ENCODE data around the gene DHX32.
A peak's percentile ranks its signal among the peaks of the same experiment; 100 is the strongest.

DHX32 gene

GRCh38 chr10:125828311-125828710 is 52.8 kb downstream of the DHX32 start:
- peaks cover 44% of the 10 kb centered on the region for H3K36me3 ChIP-seq (replicated peaks)
- DNase-seq = no peak
- no peak for TF ChIP-seq CTCF (IDR thresholded peaks at IDR 0.05; ENCODE audit: low read depth, low read length, missing control alignments)
- H3K4me3 ChIP-seq (ENCODE audit: low read depth, low read length) = no peak overlapping the region
- H3K27me3 ChIP-seq (replicated peaks) = no peaks in the 10 kb centered on the region
- in situ Hi-C loops (cut with HindIII; ENCODE audit: low pct_ligation_motif_present, low sequenced_read_pairs) = no loop called here
- no peak overlapping the region for H3K27ac ChIP-seq

GRCh38 chr10:125827133-125827532 is 54.0 kb downstream of the DHX32 start:
- Histone ChIP-seq H3K27ac (no peak overlapping the region), H3K4me3 (ENCODE audit: low read depth, low read length) (no peak overlapping the region), H3K36me3 (replicated peaks) (peaks cover 44% of the 10 kb centered on the region), H3K27me3 (replicated peaks) (no peaks in the 10 kb centered on the region)
- no peak for TF ChIP-seq CTCF (IDR thresholded peaks at IDR 0.05; ENCODE audit: low read depth, low read length, missing control alignments)
- in situ Hi-C loops (cut with HindIII; ENCODE audit: low pct_ligation_motif_present, low sequenced_read_pairs) = no loop called here
- no peak for DNase-seq

- H3K27ac ChIP-seq = no peak overlapping the region
- DNase-seq = no peak
- no peak for TF ChIP-seq CTCF (IDR thresholded peaks at IDR 0.05; ENCODE audit: low read depth, low read length, missing control alignments)
- peak overlapping the region; percentile 99 for H3K4me3 ChIP-seq (ENCODE audit: low read depth, low read length)
- peaks cover 26% of the 10 kb centered on the region for H3K36me3 ChIP-seq (replicated peaks)
- no peaks in the 10 kb centered on the region for H3K27me3 ChIP-seq (replicated peaks)
- in situ Hi-C loops (cut with HindIII; ENCODE audit: low pct_ligation_motif_present, low sequenced_read_pairs) = no loop called here
These were observed 56.4 kb downstream of the DHX32 start for GRCh38 chr10:125824736-125825135.

GRCh38 chr10:125823663-125824251 is 57.3 kb downstream of the DHX32 start:
- H3K36me3 ChIP-seq (replicated peaks) = peaks cover 16% of the 10 kb centered on the region
- no peaks in the 10 kb centered on the region for H3K27me3 ChIP-seq (replicated peaks)
- peak overlapping the region; percentile 100 for H3K27ac ChIP-seq
- no peak for TF ChIP-seq CTCF (IDR thresholded peaks at IDR 0.05; ENCODE audit: low read depth, low read length, missing control alignments)
- H3K4me3 ChIP-seq (ENCODE audit: low read depth, low read length) = peak overlapping the region; percentile 99
- in situ Hi-C loops (cut with HindIII; ENCODE audit: low pct_ligation_motif_present, low sequenced_read_pairs) = no loop called here
- no peak for DNase-seq

GRCh38 chr10:125822878-125823662 is 58.0 kb downstream of the DHX32 start, which contains the start of the genes BCCIP and UROS:
Gene BCCIP, plus strand, starts transcription at chr10:125823546. Its CDS starts 12 bp downstream, at chr10:125823558.
Gene UROS, minus strand, starts transcription at chr10:125823258. Its CDS starts 6,759 bp downstream, at chr10:125816499.
- TF ChIP-seq CTCF (IDR thresholded peaks at IDR 0.05; ENCODE audit: low read depth, low read length, missing control alignments) = no peak
- H3K36me3 ChIP-seq (replicated peaks) = peaks cover 9% of the 10 kb centered on the region
- H3K27ac ChIP-seq = peak within 1 kb of the TSS; percentile 100
- in situ Hi-C loops (cut with HindIII; ENCODE audit: low pct_ligation_motif_present, low sequenced_read_pairs) = no loop called here
- H3K27me3 ChIP-seq (replicated peaks) = no peaks in the 10 kb centered on the region
- peak within 1 kb of the TSS; percentile 99 for H3K4me3 ChIP-seq (ENCODE audit: low read depth, low read length)
- peak; percentile 76 for DNase-seq

All from brain microvascular endothelial cell (primary cell).